Hepatic stellate cell (primary cell): ENCODE data around the gene PPP2R3C.
"Not testable (repeated sequence)": the region's sequence is repeated elsewhere in the genome, so short reads cannot be mapped to it uniquely, and the experiment has no call there.

Experiments used
- DNase-seq: peaks from one replicate; pipeline ENCODE4 v3.0.0; 2011; ENCODE audit warnings: low spot score

Gene PPP2R3C

GRCh38 chr14:35121887-35122695 is at the start of gene PPP2R3C, which contains the start of gene PRORP:
Gene PPP2R3C (minus strand): TSS chr14:35121990. CDS start chr14:35121959, 31 bp downstream.
Gene PRORP (plus strand): TSS chr14:35122552. CDS start chr14:35123246, 694 bp downstream.
- peak; percentile 88 for DNase-seq

DNA sequence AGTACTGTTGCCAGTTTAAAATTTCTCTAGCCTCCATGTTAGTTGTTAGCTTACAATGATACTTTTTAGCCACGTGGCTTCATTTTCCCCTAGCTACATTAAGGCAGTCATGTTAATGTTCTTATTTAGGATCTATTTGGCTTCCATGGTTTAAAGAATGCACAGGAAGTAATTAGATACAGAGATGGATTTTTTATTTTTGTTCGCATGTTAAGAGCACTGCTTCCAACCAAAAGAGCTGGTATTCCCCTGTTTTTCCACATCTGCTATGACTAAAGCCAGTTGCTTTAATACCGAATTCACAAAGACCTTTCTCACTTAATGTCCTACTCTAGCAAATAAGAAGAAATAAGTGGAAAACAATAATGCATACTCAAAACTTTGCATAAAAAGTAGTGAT is 45.7 kb upstream of the PPP2R3C start:
- no peak for DNase-seq

DNA sequence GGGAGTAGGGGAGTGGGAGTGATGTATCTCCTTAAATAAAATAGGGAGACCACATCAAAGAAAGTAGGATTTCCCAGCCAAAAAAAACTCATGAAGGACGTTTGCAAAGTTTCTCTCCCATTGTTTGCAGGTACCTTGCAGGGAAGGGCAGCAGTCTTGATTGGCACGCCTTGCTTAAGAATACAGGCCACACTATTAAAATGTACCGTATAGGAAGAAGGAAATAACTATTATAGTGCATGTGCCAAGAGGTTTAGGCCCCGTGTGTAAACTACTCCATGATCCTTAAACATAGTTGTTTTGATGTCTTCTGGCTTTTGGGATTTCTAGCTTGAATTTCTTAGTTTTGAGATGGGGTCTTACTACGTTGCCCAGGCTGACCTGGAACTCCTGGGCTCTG is 43.1 kb upstream of the PPP2R3C start:
- no peak for DNase-seq

GRCh38 chr14:35163384-35163783 is 41.6 kb upstream of the PPP2R3C start:
- DNase-seq, result no peak

GRCh38 chr14:35161231-35161630 is 39.4 kb upstream of the PPP2R3C start:
- no peak for DNase-seq

GRCh38 chr14:35159742-35160409 is 38.1 kb upstream of the PPP2R3C start:
- peak; percentile 78 for DNase-seq

GRCh38 chr14:35158951-35159653 is 37.3 kb upstream of the PPP2R3C start:
- no peak for DNase-seq

GRCh38 chr14:35158491-35158890 is 36.7 kb upstream of the PPP2R3C start:
- no peak for DNase-seq

DNA sequence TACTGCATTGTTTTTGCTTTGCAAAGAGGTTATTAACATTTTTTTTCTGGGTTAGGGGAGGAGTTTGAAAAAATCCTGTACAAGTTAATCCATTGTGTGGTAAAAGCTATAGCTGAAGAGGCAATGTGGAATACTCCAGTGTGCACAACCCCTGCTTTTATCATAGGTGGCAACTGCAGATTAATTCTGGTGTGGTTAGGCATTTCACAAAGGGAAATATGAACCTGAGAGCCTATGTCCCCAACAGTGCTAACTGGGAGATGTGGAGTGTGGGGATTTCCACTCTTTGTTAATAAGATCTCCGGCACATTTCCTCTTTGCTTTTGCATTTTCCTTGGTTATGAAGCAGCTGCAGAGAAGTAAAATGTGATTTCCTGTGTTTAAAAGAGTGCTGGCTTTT is 34.2 kb upstream of the PPP2R3C start:
- DNase-seq, result no peak

GRCh38 chr14:35154016-35154415 is 32.2 kb upstream of the PPP2R3C start:
- no peak for DNase-seq

GRCh38 chr14:35152531-35152930 is 30.7 kb upstream of the PPP2R3C start:
- not testable (repeated sequence) for DNase-seq

- no peak for DNase-seq
These were observed 27.4 kb upstream of the PPP2R3C start for GRCh38 chr14:35149239-35149638.

- DNase-seq, result no peak
These were observed 25.9 kb upstream of the PPP2R3C start for GRCh38 chr14:35147711-35148110.

- no peak for DNase-seq
These were observed 25.4 kb upstream of the PPP2R3C start for GRCh38 chr14:35147186-35147585.

DNA sequence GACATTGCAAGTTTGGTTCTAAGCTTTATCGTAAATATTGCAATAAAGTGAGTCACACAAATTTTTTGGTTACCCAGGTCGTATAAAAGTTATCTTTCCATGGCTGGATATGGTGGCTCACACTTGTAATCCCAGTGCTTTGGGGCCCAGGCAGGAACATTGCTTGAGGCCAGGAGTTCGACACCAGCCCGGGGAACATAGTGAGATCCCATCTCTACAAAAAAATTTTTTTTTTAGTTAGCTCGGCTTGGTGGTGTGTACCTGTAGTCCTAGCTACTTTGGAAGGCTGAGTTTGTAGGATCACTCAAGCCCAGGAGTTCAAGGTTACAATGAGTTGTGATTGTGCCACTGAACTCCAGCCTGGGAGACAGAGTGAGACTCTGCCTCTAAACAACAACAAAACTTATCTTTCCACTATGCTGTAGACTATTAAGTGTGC is 24.9 kb upstream of the PPP2R3C start:
- no peak for DNase-seq

GRCh38 chr14:35144029-35144428 is 22.2 kb upstream of the PPP2R3C start:
- no peak for DNase-seq

DNA sequence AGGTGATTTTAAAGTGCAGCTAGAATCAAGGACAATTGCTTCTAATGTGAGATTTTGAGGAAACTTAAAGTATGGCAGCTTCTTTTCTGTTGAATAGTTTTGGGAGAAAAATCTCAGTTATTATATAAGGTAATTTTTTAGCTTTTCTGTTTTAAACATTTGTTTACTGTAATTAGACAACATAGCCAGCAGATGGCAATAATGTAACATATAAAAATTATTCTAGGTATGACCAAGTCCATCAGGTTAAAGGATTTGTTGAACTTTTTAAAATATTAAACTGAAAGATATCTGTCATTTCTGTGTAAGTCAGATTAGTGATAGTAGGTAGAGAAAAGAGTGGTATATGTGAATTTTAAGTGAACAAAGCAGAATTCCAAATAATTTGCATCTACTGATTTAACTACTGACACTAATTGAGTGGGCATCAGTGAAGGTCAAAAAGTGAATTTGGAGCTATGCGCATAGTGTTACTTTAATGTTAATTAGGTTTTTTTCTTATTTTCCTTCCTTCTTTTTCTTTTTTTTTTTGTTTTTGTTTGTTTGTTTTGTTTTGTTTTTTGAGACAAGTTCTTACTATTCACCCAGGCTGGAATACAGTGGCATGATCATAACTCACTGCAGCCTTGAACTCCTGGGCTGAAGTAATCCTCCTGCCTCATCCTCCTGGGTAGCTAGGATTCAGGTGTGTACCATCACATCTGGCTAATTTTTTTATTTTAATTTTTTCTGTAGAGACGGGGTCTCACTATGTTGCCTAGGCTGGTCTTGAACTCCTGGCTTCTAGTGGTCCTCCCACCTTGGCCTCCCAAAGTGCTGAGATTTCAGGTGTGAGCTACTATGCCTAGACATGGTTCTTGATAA is 19.2 kb upstream of the PPP2R3C start:
- peak; percentile 34 for DNase-seq

DNA sequence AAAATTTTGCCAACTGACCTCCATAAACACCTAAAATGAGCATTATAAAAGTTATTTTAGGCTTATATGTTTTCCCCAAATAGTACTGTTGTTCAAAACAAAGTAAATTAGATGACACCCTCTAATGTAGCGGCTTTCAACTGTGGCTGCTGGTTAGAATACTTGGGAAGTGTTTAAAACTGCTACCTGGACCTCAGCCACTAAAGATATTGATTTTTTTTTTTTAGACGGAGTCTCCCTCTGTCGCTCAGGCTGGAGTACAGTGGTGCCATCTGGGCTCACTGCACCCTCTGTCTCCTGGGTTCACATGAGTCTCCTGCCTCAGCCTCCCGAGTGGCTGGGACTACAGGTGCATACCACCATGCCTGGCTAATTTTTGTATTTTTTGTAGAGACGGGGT is 16.8 kb upstream of the PPP2R3C start:
- no peak for DNase-seq

- no peak for DNase-seq
These were observed 12.7 kb upstream of the PPP2R3C start for GRCh38 chr14:35134329-35135123.

DNA sequence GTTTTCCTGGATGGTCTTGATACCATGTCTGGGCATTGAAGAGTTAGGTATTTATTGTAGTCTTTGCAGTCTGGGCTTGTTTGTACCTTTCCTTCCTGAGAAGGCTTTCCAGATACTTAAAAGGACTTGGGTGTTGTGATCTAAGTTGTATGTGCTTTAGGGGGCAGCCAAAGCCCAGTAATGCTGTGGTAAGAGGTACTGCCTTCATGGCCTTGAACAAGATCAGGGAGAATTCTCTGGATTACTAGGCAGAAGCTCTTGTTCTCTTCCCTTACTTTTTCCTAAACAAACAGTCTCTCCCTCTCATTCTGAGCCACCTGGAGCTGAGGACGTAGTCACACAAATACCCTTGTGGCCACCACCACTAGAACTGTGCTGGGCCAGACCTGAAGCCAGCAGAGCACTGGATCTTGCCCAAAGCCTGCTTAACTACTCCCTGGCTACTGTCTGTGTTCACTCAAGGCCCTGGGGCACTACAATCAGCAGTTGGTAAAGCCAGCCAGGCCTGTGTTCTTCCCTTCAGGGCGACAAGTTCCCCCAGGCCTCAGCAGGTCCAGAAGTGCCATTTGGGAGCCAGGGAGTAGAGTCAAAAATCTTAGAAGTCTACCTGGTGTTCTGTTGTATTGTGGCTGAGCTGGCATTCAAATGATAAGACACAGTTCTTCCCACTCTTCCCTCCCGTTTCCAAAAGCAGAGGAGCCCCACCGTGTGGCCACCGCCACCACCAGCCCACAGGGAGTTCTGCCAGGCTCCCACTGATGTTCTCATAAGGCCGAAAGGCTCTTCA is 11.9 kb upstream of the PPP2R3C start:
- no peak for DNase-seq
